ENCODE results near the gene TFEB.

DNA sequence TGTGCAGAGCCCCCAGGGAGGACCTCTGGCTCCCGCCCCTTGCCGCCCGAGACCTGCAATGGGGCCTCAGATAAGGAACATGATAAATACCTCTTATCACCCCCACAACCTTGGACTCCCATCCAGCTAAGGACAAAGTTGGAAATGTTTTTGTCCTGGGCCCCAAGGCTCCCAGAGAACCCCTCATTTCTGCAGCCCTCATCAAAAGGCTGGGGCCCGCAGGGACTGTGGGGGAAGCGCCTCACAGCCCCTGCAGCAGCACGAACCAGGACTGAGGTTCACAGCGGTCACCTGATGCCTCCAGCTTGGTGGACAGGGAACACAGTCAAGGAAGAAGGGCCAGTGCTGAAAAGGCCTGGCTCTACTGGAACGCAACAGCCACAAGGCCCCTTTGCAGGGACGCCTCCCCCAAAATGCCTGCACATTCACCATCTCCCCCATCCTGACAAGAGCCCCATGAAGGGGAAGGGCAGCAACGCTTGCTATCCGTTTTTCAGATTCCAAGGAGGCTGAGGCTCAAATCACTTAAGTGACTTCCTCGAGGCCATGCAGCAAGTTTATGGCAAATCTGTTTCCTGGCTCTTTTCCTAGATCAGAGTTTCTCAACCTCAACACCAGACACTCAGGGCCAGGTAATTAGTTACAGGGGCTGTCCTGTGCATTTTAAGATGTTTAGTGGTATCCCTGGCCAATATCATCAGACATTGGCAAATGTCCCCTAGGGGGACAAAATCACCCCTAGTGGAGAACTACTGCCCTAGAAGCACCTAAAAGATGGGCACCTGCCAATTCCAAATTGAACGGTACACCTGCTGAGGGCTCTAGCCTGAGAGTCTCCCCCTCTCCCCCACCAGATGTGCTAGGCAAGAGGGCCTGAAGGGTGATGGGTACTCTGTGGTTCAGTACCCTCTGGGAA is 10.6 kb downstream of the TFEB start:
- TF ChIP-seq ETV6 (conservative IDR thresholded peaks at IDR 0.05 in 1 of 2, IDR thresholded peaks at IDR 0.05 in 1 of 2; ENCODE audit: borderline replicate concordance in 1 of 2, low read depth in 1 of 2) (no peak), CTCF (IDR thresholded peaks at IDR 0.05 in 2 of 3, conservative IDR thresholded peaks at IDR 0.05 in 1 of 3; ENCODE audit: control insufficient read depth in 2 of 3, extremely low read depth in 1 of 3, insufficient read depth in 1 of 3, low read depth in 3 of 3, low read length in 3 of 3) (peak; percentile 6 to 35 (median 24); a peak in 2 of 6 replicates), NFIC (IDR thresholded peaks at IDR 0.05; ENCODE audit: low read depth, low read length) (no peak), GATAD2B (conservative IDR thresholded peaks at IDR 0.05; ENCODE audit: low read depth) (no peak), USF1 (IDR thresholded peaks at IDR 0.05; ENCODE audit: borderline replicate concordance, extremely low read length, insufficient read depth, low read depth, low read length) (no peak), REST (IDR thresholded peaks at IDR 0.05; ENCODE audit: low read depth, low read length) (no peak), WRNIP1 (IDR thresholded peaks at IDR 0.05; ENCODE audit: borderline replicate concordance, low read depth, low read length) (0 out of 2 replicates have a peak, but pooled peaks have one; percentile 23), EZH2 (IDR thresholded peaks at IDR 0.05; ENCODE audit: borderline replicate concordance, control insufficient read depth, low read depth, low read length) (no peak), HCFC1 (IDR thresholded peaks at IDR 0.05; ENCODE audit: low read length) (no peak), CBFB (IDR thresholded peaks at IDR 0.05; ENCODE audit: low read depth) (no peak), RCOR1 (conservative IDR thresholded peaks at IDR 0.05; ENCODE audit: low read depth, low read length) (no peak)
- TF ChIP-seq, protein P1, sequence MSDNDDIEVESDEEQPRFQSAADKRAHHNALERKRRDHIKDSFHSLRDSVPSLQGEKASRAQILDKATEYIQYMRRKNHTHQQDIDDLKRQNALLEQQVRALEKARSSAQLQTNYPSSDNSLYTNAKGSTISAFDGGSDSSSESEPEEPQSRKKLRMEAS (IDR thresholded peaks at IDR 0.05; ENCODE audit: low read depth, low read length): no peak
- TF ChIP-seq, protein P2, sequence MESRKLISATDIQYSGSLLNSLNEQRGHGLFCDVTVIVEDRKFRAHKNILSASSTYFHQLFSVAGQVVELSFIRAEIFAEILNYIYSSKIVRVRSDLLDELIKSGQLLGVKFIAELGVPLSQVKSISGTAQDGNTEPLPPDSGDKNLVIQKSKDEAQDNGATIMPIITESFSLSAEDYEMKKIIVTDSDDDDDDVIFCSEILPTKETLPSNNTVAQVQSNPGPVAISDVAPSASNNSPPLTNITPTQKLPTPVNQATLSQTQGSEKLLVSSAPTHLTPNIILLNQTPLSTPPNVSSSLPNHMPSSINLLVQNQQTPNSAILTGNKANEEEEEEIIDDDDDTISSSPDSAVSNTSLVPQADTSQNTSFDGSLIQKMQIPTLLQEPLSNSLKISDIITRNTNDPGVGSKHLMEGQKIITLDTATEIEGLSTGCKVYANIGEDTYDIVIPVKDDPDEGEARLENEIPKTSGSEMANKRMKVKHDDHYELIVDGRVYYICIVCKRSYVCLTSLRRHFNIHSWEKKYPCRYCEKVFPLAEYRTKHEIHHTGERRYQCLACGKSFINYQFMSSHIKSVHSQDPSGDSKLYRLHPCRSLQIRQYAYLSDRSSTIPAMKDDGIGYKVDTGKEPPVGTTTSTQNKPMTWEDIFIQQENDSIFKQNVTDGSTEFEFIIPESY (IDR thresholded peaks at IDR 0.05): no peak

Data from GM12878 (cell line).